HepG2 (cell line): ENCODE results near the gene ZMYND8. TPM values are rescaled to one million over a fixed set of nuclear protein-coding genes. Genes with fewer than 3 reads are reported as not detected.

Source experiments
- ADNP ChIP-seq: sonication (generic); formaldehyde crosslinking; IDR thresholded peaks from 2 replicates; pipeline ENCODE4 v1.4.0; 2020; ENCODE audit warnings: missing genetic modification reagents
- AGO1 ChIP-seq: fragments of 200-400 bp; formaldehyde crosslinking; IDR thresholded peaks from 2 replicates; pipeline ENCODE4 v1.6.1; 2017; ENCODE audit warnings: mild to moderate bottlenecking, low read depth, low read length, moderate library complexity; ENCODE audit not compliant: poor library complexity, severe bottlenecking
- ARNT2 ChIP-seq: sonication (generic); formaldehyde crosslinking; IDR thresholded peaks from 2 replicates; pipeline ENCODE4 v1.8.0; 2022; ENCODE audit warnings: mild to moderate bottlenecking, low read depth, missing genetic modification reagents, moderate library complexity
- GFI1 ChIP-seq: sonication (generic); formaldehyde crosslinking; IDR thresholded peaks from 2 replicates; pipeline ENCODE4 v1.5.0; 2020; ENCODE audit warnings: missing genetic modification reagents, mild to moderate bottlenecking, borderline replicate concordance
- HDAC1 ChIP-seq: sonication (generic); formaldehyde crosslinking; IDR thresholded peaks from 2 replicates; pipeline ENCODE4 v1.5.1; 2020; ENCODE audit warnings: mild to moderate bottlenecking, missing genetic modification reagents
- HNRNPUL1 ChIP-seq: fragments of 200-400 bp; formaldehyde crosslinking; IDR thresholded peaks from 2 replicates; pipeline ENCODE4 v1.6.1; 2017; ENCODE audit warnings: low read depth, mild to moderate bottlenecking, low read length, moderate library complexity
- JUNB ChIP-seq: sonication (generic); formaldehyde crosslinking; IDR thresholded peaks from 2 replicates; pipeline ENCODE4 v1.8.0; 2022; ENCODE audit warnings: missing genetic modification reagents, mild to moderate bottlenecking, borderline replicate concordance
- KLF12 ChIP-seq: sonication (generic); formaldehyde crosslinking; IDR thresholded peaks from 2 replicates; pipeline ENCODE4 v1.4.0; 2020; ENCODE audit warnings: missing genetic modification reagents, borderline replicate concordance
- MBD4 ChIP-seq: IDR thresholded peaks from 2 replicates; pipeline ENCODE4 v1.6.1; 2012; ENCODE audit warnings: low read length, inconsistent platforms, borderline replicate concordance
- NAIF1 ChIP-seq: sonication (generic); formaldehyde crosslinking; IDR thresholded peaks from 2 replicates; pipeline ENCODE4 v1.5.0; 2020; ENCODE audit warnings: mild to moderate bottlenecking, missing genetic modification reagents, borderline replicate concordance
- NFIC ChIP-seq: IDR thresholded peaks from 2 replicates; pipeline ENCODE4 v1.6.1; 2012; ENCODE audit warnings: mild to moderate bottlenecking, low read length, inconsistent platforms
- PATZ1 ChIP-seq: sonication (generic); formaldehyde crosslinking; IDR thresholded peaks from 2 replicates; pipeline ENCODE4 v1.4.0; 2020; ENCODE audit warnings: missing genetic modification reagents
- RBM22 ChIP-seq: fragments of 200-400 bp; formaldehyde crosslinking; optimal IDR thresholded peaks from 2 replicates; pipeline ENCODE3; 2017; ENCODE audit warnings: mild to moderate bottlenecking, low read length, moderate library complexity
- SNAPC2 ChIP-seq: sonication (generic); formaldehyde crosslinking; IDR thresholded peaks from 2 replicates; pipeline ENCODE4 v1.8.1; 2022; ENCODE audit warnings: mild to moderate bottlenecking, missing genetic modification reagents
- SNAPC5 ChIP-seq: sonication (generic); formaldehyde crosslinking; IDR thresholded peaks from 2 replicates; pipeline ENCODE4 v1.8.1; 2023; ENCODE audit warnings: mild to moderate bottlenecking, missing genetic modification reagents, borderline replicate concordance
- SPEN ChIP-seq: sonication (generic); formaldehyde crosslinking; IDR thresholded peaks from 2 replicates; pipeline ENCODE4 v1.5.1; 2020; ENCODE audit warnings: low read depth, mild to moderate bottlenecking, missing genetic modification reagents
- SRSF1 ChIP-seq: fragments of 200-400 bp; formaldehyde crosslinking; optimal IDR thresholded peaks from 2 replicates; pipeline ENCODE3; 2017; ENCODE audit warnings: mild to moderate bottlenecking, low read depth, low read length, moderate library complexity
- THRA ChIP-seq: sonication (generic); formaldehyde crosslinking; IDR thresholded peaks from 2 replicates; pipeline ENCODE4 v1.4.0; 2020; ENCODE audit warnings: missing genetic modification reagents, borderline replicate concordance
- THYN1 ChIP-seq: sonication (generic); formaldehyde crosslinking; IDR thresholded peaks from 2 replicates; pipeline ENCODE4 v1.8.1; 2023; ENCODE audit warnings: low read depth, mild to moderate bottlenecking, moderate library complexity, missing genetic modification reagents, borderline replicate concordance
- ZC3H4 ChIP-seq: sonication (generic); formaldehyde crosslinking; IDR thresholded peaks from 2 replicates; pipeline ENCODE4 v1.4.0; 2020; ENCODE audit warnings: missing genetic modification reagents, borderline replicate concordance
- ZMAT5 ChIP-seq: sonication (generic); formaldehyde crosslinking; IDR thresholded peaks from 2 replicates; pipeline ENCODE4 v1.5.0; 2020; ENCODE audit warnings: mild to moderate bottlenecking, low read depth, missing genetic modification reagents, borderline replicate concordance
- ZNF224 ChIP-seq: sonication (generic); formaldehyde crosslinking; IDR thresholded peaks from 2 replicates; pipeline ENCODE4 v1.5.0; 2020; ENCODE audit warnings: mild to moderate bottlenecking, missing genetic modification reagents
- ZNF841 ChIP-seq: sonication (generic); formaldehyde crosslinking; IDR thresholded peaks from 2 replicates; pipeline ENCODE4 v1.8.1; 2023; ENCODE audit warnings: missing genetic modification reagents, borderline replicate concordance
- ZSCAN12 ChIP-seq: sonication (generic); formaldehyde crosslinking; IDR thresholded peaks from 2 replicates; pipeline ENCODE4 v1.9.0; 2021; ENCODE audit warnings: mild to moderate bottlenecking, missing genetic modification reagents
- ZSCAN5A ChIP-seq: sonication (generic); formaldehyde crosslinking; IDR thresholded peaks from 2 replicates; pipeline ENCODE4 v1.8.0; 2022; ENCODE audit warnings: mild to moderate bottlenecking, missing genetic modification reagents, borderline replicate concordance
- polyA plus RNA-seq, 8 experiments: library from polyadenylated mRNA; depleted of rRNA in 3 of 8; stranded (reverse) in 7 of 8; unstranded in 1 of 8; fragments of >200 nt; fragmentation: Illumina TruSeq in 4 of 8; extraction: Trizol in 4 of 8; gene quantifications; 2 replicates each; pipeline versions ENCODE4 v1.2.1 to v1.2.3, GENCODE V29; 2011 to 2016; ENCODE audit warnings: low read depth in 4 of 8, missing spikeins in 1 of 8, mixed read lengths in 1 of 8; ENCODE audit not compliant: insufficient read depth in 1 of 8
- total RNA-seq, 5 experiments: library from RNA; depleted of rRNA; stranded (reverse); fragments of >200 nt; fragmentation: Illumina TruSeq; extraction: Trizol; gene quantifications; 2 replicates each; pipeline ENCODE4 v1.2.3, GENCODE V29; 2016; ENCODE audit warnings: low read depth in 1 of 5

ZMYND8 gene
- total and polyA plus RNA-seq, 2 of the 13 experiments (the other 11 are each of a cell fraction or from before 2014, with no cell fraction given): 53.9 to 84.7 TPM

DNA sequence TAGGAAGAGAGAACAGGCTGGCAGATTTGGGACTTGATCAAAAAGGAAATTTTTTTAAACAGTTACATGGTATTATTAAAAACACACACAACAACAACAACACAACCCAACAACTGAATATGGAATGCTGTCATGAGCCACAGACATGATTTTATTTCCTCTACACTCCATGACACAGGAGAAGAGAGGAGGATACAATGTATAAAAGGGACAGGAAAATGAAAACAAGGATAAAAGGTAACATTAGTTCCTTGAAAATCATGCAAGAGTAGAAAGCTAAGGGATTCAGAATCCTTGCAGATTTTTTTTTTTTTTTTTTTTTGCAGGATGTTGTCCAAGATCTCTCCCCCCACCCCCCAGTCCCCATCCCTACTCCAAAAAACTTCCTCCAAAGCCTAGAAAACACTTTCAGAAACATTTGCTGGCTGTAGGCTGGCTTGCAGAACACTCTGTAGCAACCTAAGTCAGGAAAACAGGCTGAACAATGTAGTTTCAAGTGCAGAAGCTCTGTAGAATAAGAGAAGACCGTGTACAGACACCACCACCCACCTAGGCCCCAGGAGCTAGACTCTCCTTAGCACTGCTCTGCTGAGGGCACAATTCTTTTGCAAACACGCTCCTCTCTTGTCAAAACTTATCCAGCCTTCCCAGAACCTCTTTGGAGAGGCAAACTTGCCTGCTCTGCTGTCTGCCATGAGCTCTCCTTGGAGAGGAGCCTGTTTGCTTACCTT lies 845 bp downstream of the ZMYND8 start (continued):
- no peak for TF ChIP-seq ZNF224
- peak; percentile 16; the same call in 1 of the 2 replicates for TF ChIP-seq ZSCAN5A
- TF ChIP-seq JUNB (CRISPR knock-in tag): no peak
- no peak for TF ChIP-seq RBM22
- TF ChIP-seq ZMAT5: no peak
- no peak for TF ChIP-seq ZSCAN12 (CRISPR knock-in tag)
- TF ChIP-seq SNAPC2 (CRISPR knock-in tag): no peak
- TF ChIP-seq MBD4: no peak
- TF ChIP-seq NFIC: no peak
- no peak for TF ChIP-seq AGO1
- TF ChIP-seq ADNP (CRISPR knock-in tag): no peak
- no peak for TF ChIP-seq HNRNPUL1
- 0 out of 2 replicates have a peak, but pooled peaks have one; percentile 13 for TF ChIP-seq ARNT2 (CRISPR knock-in tag)
- no peak for TF ChIP-seq HDAC1
- 0 out of 2 replicates have a peak, but pooled peaks have one; percentile 8 for TF ChIP-seq SPEN (CRISPR knock-in tag)
- no peak for TF ChIP-seq THYN1 (CRISPR knock-in tag)
- TF ChIP-seq ZC3H4 (CRISPR knock-in tag): 0 out of 2 replicates have a peak, but pooled peaks have one; percentile 22
- TF ChIP-seq SNAPC5: no peak
- no peak for TF ChIP-seq NAIF1 (CRISPR knock-in tag)
- no peak for TF ChIP-seq GFI1
- no peak for TF ChIP-seq ZNF841 (CRISPR knock-in tag)
- TF ChIP-seq PATZ1 (CRISPR knock-in tag): peak; percentile 30; the same call in 1 of the 2 replicates
- TF ChIP-seq KLF12: peak; percentile 59; the same call in 1 of the 2 replicates
- no peak for TF ChIP-seq THRA (CRISPR knock-in tag)
- TF ChIP-seq SRSF1: no peak
